ENCODE results near the gene PDZRN4.
"Not testable (repeated sequence)": the region's sequence is repeated elsewhere in the genome, so short reads cannot be mapped to it uniquely, and the experiment has no call there.

Gene PDZRN4

DNA sequence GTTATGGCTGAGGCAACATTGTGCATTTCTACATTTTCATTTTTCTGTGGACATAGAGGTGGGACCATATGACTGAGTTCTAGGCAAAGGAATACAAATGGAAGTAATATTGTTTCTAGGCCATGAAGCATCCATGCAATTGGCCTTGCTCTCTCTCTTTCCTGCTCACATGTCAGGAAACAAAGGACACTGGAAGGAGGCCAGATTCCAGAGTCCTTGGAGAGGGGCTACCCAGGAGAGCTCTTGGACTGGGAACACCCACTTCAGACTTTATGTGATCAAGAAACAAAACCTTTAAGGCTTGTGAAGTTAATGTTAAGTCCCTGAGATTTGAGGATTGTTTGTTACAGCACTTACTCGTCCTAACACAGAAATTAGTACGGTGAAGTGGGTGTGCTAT is 32.8 kb downstream of the PDZRN4 start:
- DNase-seq = no peak

- no peak for DNase-seq
Measured at GRCh38 chr12:41221491-41221890, 33.4 kb downstream of the PDZRN4 start.

GRCh38 chr12:41223600-41223999 is 35.5 kb downstream of the PDZRN4 start:
- DNase-seq = no peak

DNA sequence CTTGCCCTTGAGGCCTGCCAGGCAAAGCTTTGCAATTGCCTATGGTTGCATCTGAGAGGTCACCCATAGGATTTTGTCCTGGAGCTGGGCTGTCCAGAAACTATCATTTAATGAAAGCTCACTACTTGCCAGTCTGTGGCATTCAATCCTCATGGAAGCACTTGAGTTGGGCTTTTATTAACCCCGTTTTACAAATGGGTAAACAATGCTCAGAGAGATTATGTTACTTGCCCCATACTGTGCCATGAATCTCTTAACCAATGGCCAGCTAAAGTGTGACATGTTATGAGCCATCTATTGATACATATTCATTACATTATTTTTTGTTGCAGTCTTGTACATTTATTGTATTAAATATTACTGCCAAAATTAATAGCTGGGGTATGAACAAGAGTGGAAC is 35.9 kb downstream of the PDZRN4 start:
- DNase-seq = no peak

- no peak for DNase-seq
Measured at GRCh38 chr12:41225179-41225578, 37.1 kb downstream of the PDZRN4 start.

DNA sequence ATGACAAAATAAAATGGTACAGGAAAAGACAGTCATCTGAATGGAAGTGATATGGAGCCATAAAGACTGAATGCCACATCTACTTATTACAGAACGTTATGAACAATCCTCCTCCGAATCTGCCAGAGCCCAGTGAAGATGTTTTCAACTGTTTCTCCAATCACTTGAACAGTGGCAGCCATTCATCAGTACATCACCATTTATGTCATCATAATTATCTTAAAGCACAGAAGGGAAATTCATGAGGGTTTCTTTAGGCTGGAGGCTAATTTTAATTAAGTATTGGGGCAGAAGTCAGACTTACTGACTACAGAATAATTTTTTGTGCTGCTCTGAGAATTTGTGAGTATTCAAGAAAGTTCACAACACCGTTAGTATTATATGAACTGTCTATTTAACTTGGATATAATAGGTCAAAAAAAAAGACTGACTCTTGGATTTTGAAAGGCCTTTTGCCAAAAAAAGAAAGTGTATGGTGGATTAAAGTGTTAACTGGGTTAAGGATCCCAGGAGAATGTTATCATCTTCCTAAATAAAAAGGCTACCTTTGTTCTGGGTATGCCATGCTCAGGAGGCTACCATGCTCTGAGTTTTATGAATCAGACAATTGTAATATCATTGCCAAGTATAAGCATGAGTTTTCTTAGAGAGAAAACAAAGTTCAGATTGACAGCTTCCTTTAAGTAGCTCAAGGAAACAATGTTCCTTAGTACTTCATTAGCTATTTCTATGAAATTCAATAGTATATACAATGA is 40.1 kb downstream of the PDZRN4 start:
- DNase-seq = no peak

GRCh38 chr12:41230756-41231155 is 42.6 kb downstream of the PDZRN4 start:
- no peak for DNase-seq

- no peak for DNase-seq
Measured at GRCh38 chr12:41234692-41235091, 46.6 kb downstream of the PDZRN4 start.

DNA sequence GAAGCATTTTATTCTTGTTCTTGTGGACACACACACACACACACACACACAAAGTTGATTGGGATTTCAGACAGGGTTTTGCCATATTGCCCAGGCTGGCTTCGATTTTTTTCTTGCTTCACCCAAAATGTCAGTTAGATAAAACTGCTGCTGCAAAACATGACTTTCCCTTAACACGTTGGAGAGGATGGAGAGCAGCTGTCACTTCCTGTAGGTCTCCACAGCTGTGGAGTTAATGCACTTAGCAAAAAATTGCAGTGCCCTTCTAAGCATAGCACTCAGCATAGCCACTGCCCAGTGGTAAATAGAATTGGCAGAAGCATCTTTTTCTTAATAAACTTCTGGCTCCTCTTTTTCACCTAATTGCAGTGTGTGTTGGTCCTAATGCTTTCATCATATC is 54.5 kb downstream of the PDZRN4 start:
- no peak for DNase-seq

DNA sequence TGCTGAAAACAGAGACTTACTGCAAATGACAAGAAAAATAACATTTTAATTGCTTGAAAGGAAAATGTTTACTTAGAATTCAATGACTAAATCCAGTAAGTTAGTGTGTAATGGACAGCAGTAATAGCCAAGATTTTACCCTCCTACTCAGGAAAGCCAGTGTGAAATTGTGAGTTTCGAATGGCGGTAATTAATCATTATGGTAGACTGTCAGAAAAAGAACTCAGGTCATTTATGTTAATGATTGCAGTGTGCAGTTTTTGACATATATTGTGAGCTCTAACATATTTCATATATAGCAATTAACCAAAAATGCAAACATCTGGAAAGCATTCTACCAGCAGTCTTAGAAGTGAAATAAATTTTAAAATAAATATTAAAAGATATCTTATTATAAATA is 60.3 kb downstream of the PDZRN4 start:
- DNase-seq = no peak

DNA sequence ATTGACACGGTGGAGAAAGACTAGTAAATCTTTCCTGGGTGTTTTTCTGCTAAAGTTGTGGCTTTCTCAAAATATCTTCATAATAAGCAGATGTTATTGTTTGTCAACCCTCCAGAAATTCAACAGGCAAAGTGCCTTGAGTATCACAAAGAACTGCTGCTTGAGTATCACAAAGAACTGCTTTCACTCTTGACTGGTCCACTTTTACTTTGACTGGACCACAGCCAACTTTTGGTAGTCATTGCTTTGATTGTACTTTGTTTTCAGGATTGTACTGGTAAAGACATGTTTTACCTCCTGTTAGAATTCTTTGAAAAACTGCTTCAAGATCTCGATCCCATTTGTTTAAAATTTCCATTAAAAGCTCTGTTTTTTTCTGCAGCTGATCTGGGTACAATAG is 62.6 kb downstream of the PDZRN4 start:
- DNase-seq = no peak

- DNase-seq = no peak
Measured at GRCh38 chr12:41254004-41254914, 66.1 kb downstream of the PDZRN4 start.

- not testable (repeated sequence) for DNase-seq
Measured at GRCh38 chr12:41263196-41263595, 75.1 kb downstream of the PDZRN4 start.

DNA sequence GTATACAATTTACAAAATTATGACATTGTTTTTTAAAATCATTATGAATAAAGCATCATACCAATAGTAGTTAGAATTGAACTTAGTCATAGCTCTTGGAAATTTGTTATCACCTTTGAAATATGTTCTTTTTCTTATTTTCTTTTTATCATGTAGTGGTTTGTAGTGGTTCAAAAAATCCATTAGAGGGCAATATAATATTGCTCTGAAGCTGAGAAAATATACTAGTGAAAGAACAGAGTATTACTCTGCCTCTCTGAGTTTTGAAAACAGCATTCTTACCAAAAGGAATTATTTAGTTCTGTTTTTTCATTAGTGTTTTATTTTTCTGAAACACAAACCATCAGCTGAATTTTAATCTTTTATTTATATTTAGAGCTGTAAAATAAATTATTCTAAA is 76.2 kb downstream of the PDZRN4 start:
- DNase-seq = no peak

DNA sequence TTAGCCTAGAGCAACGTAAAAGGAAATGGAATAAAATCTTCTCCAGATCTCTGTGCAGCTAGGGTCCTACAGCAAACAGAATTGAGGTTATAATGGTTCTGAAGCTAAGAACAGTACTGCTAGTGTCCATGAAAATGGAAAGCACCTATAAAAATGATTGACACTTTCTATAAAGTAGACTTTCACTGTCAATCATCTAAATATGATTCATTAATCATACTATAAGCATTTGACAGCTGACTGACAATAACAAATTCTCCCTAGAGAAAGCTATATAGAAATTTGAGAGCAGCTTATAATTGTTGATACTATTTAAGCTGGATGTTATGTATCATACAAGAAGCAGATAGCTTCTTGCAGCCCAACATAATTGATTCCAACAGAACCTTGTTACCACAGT is 80.9 kb downstream of the PDZRN4 start:
- no peak for DNase-seq

GRCh38 chr12:41271489-41271888 is 83.4 kb downstream of the PDZRN4 start:
- DNase-seq = no peak

- no peak for DNase-seq
Measured at GRCh38 chr12:41274643-41275042, 86.5 kb downstream of the PDZRN4 start.

GRCh38 chr12:41277100-41277945 is 89.2 kb downstream of the PDZRN4 start:
- DNase-seq = peak; percentile 21

- no peak for DNase-seq
Measured at GRCh38 chr12:41277946-41278267, 89.8 kb downstream of the PDZRN4 start.

DNA sequence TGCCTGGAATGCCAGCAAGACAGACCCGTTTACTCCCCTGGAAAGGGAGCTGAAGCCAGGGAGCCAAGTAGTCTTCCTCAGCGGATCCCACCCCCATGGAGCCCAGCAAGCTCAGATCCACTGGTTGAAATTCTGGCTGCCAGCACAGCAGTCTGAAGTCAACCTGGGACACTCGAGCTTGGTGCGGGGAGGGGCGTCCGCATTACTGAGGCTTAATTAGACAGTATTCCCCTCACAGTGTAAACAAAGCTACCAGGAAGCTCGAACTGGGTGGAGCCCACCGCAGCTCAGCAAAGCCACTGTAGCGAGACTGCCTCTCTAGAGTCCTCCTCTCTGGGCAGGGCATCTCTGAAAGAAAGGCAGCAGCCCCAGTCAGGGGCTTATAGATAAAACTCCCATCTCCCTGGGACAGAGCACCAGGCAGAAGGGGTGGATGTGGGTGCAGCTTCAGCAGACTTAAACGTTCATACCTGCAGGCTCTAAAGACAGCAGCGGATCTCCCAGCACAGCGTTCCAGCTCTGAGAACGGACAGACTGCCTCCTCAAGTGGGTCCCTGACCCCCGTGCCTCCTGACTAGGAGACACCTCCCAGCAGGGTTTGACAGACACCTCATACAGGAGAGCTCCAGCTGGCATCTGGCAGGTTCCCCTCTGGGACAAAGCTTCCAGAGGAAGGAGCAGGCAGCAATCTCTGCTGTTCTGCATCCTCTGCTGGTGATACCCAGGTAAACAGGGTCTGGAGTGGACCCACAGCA is 92.4 kb downstream of the PDZRN4 start:
- DNase-seq = not testable (repeated sequence)

DNA sequence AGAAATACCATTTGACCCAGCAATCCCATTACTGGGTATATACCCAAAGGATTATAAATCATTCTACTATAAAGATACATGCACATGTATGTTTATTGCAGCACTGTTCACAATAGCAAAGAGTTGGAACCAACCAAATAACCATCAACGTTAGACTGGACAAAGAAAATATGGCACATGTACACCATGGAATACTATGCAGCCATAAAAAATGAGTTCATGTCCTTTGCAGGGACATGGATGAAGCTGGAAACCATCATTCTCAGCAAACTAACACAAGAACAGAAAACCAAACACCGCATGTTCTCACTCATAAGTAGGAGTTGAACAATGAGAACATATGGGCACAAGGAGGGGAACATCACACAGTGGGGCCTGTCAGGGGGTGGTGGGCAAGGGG is 97.3 kb downstream of the PDZRN4 start:
- not testable (repeated sequence) for DNase-seq

DNA sequence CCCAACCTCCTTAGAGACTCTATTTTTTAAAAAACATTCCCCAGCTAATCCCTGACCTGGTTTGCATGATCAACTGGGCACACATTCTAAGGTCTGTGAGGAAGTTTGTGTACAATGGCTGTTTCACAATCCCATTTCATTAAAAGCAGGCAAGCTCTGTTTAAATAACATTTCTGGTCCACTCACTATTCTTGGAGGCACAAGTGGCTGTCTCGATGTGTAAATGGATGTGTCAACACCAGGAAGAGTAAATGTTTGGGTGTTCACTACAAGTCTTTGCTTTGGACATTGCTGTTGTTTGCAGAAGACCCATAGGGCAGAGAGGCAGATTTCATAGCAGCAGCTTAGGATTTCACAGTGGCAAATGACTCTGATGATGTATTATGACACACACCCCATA is 98.3 kb downstream of the PDZRN4 start:
- DNase-seq = no peak

Data from EL (cell line).